ENCODE data around the gene HS3ST3A1. TPM values are rescaled to one million over a fixed set of nuclear protein-coding genes. Genes with fewer than 3 reads are reported as not detected.

Gene HS3ST3A1
- total and polyA plus RNA-seq, 2 of the 4 experiments (the other 2 are of a cell fraction): 8.8 to 9.0 TPM

- dilution Hi-C loops (cut with HindIII; ENCODE audit: low sequenced_read_pairs, unreplicated experiment): no loop called here
- no CpG with 5 or more reads among the region's 1 CpG for WGBS, 2 experiments (ENCODE audit: extremely low coverage in 2 of 2, insufficient read length in 1 of 2)
- Histone ChIP-seq H3K9me3 (ENCODE audit: control insufficient read depth, insufficient read depth, low read length) (peaks cover 4% of the 10 kb centered on the region), H2AK9ac (replicated peaks; ENCODE audit: low read depth, low read length, poor library complexity) (no peak overlapping the region), H3K27ac (ENCODE audit: insufficient read depth, low read length) (no peak overlapping the region), H2BK20ac (ENCODE audit: low read depth, low read length) (no peak overlapping the region), H3K23ac (ENCODE audit: low read depth, low read length) (no peak overlapping the region), H3K18ac (ENCODE audit: low read depth, low read length) (no peak overlapping the region), H2BK120ac (ENCODE audit: low read depth, low read length) (no peak overlapping the region), H4K5ac (ENCODE audit: low read depth, low read length) (no peak overlapping the region), H3K79me1 (ENCODE audit: low read depth in 1 of 2, low read length in 2 of 2) (peaks cover 41 to 61% of the 10 kb centered on the region in 2 experiments), H3K14ac (replicated peaks; ENCODE audit: low read depth, low read length) (no peak overlapping the region), H2AFZ (replicated peaks; ENCODE audit: low read length, poor library complexity) (no peak overlapping the region), H2BK5ac (ENCODE audit: low read depth, low read length, poor library complexity, severe bottlenecking) (no peak overlapping the region), H4K20me1 (ENCODE audit: insufficient read depth, low read length) (no peaks in the 10 kb centered on the region), H2AK5ac (ENCODE audit: low read depth, low read length) (no peak overlapping the region), H3K9ac (ENCODE audit: low read depth, low read length) (no peak overlapping the region), H3K4ac (ENCODE audit: low read depth, low read length) (no peak overlapping the region), H3K27me3 (ENCODE audit: control insufficient read depth, insufficient read depth, low read length) (no peaks in the 10 kb centered on the region), H3K36me3 (ENCODE audit: control insufficient read depth, insufficient read depth, low read length) (peaks cover 4% of the 10 kb centered on the region), H4K91ac (ENCODE audit: insufficient read depth, low read depth, low read length) (no peak overlapping the region), H3K56ac (ENCODE audit: extremely low read depth, insufficient read depth, low read length) (no peak overlapping the region), H3K9me1 (ENCODE audit: insufficient read depth, low read length) (peaks cover 9% of the 10 kb centered on the region), H3K4me3 (ENCODE audit: insufficient read depth, low read depth, low read length) (no peak overlapping the region), H3K4me2 (ENCODE audit: low read depth, low read length) (no peak overlapping the region), H3K4me1 (ENCODE audit: control insufficient read depth, insufficient read depth, low read length) (peaks cover 4% of the 10 kb centered on the region), H2BK15ac (ENCODE audit: low read depth, low read length) (no peak overlapping the region), H4K8ac (ENCODE audit: low read depth in 2 of 2, low read length in 2 of 2) (no peak overlapping the region)
- intact Hi-C loops (cut with micrococcal nuclease): no loop called here
- ChIA-PET POLR2A (ENCODE audit: unreplicated experiment) (no interaction called here), CTCF (no interaction called here)
- DNase-seq (no peak), ATAC-seq (ENCODE audit: low read depth) (no peak)
- no TSS peak for BruUV-seq (replicated peaks)
- in situ Hi-C loops (cut with MboI; ENCODE audit: low sequenced_read_pairs): no loop called here
- no peak for TF ChIP-seq BHLHE40 (IDR thresholded peaks at IDR 0.05; ENCODE audit: low read depth, low read length)
- TF ChIP-seq MAFK (IDR thresholded peaks at IDR 0.05; ENCODE audit: low read depth, low read length): no peak
- no peak for TF ChIP-seq RAD21 (IDR thresholded peaks at IDR 0.05; ENCODE audit: low read length)
- TF ChIP-seq POLR2A (IDR thresholded peaks at IDR 0.05; ENCODE audit: low read depth, low read length): no peak
- TF ChIP-seq SMC3 (IDR thresholded peaks at IDR 0.05; ENCODE audit: low read depth, low read length): no peak
- no peak for TF ChIP-seq FOS (IDR thresholded peaks at IDR 0.05; ENCODE audit: low read depth, low read length)
- TF ChIP-seq RFX5 (IDR thresholded peaks at IDR 0.05; ENCODE audit: low read depth, low read length): no peak
- TF ChIP-seq USF2 (IDR thresholded peaks at IDR 0.05; ENCODE audit: low read depth, low read length): no peak
- no peak for TF ChIP-seq CEBPB (IDR thresholded peaks at IDR 0.05; ENCODE audit: low read depth, low read length)
- no peak for TF ChIP-seq ELK1 (IDR thresholded peaks at IDR 0.05; ENCODE audit: borderline replicate concordance, low read depth, low read length)
- TF ChIP-seq CHD1 (IDR thresholded peaks at IDR 0.05; ENCODE audit: low read depth, low read length): no peak
- TF ChIP-seq CTCF (conservative IDR thresholded peaks at IDR 0.05; ENCODE audit: low read depth, low read length): no peak
- TF ChIP-seq MXI1 (IDR thresholded peaks at IDR 0.05; ENCODE audit: borderline replicate concordance, low read depth, low read length): no peak
- TF ChIP-seq MAZ (IDR thresholded peaks at IDR 0.05; ENCODE audit: borderline replicate concordance, low read depth, low read length): no peak
- no peak for TF ChIP-seq NFE2L2 (IDR thresholded peaks at IDR 0.05; ENCODE audit: low read depth, low read length)
- no peak for TF ChIP-seq RCOR1 (IDR thresholded peaks at IDR 0.05; ENCODE audit: insufficient replicate concordance, low read length)
These were observed 66.8 kb downstream of the HS3ST3A1 start for GRCh38 chr17:13534946-13535345.
